Measurements from ENCODE around the gene OR1E2. TPM values are rescaled to one million over a fixed set of nuclear protein-coding genes. Genes with fewer than 3 reads are reported as not detected.
A peak's percentile ranks its signal among the peaks of the same experiment; 100 is the strongest.
"Not testable (repeated sequence)": the region's sequence is repeated elsewhere in the genome, so short reads cannot be mapped to it uniquely, and the experiment has no call there.

The OR1E2 gene
- total RNA-seq, 1 donor from 2014 or later = not detected

- Mint-ChIP-seq H3K27ac (ENCODE audit: unreplicated experiment) (no peak overlapping the region), H3K27me3 (ENCODE audit: unreplicated experiment) (no peaks in the 10 kb centered on the region), H3K9me3 (ENCODE audit: unreplicated experiment) (no peaks in the 10 kb centered on the region), H3K4me3 (ENCODE audit: unreplicated experiment) (no peak overlapping the region), H3K4me1 (ENCODE audit: unreplicated experiment) (no peaks in the 10 kb centered on the region), H3K36me3 (ENCODE audit: low read depth, unreplicated experiment) (no peaks in the 10 kb centered on the region)
- DNase-seq (ENCODE audit: low spot score) = no peak
- TF ChIP-seq CTCF (IDR thresholded peaks at IDR 0.05; ENCODE audit: unreplicated experiment) = no peak
These were observed 14.5 kb upstream of the OR1E2 start for GRCh38 chr17:3448059-3448665.

GRCh38 chr17:3447625-3448024 lies 14.0 kb upstream of the OR1E2 start:
- Mint-ChIP-seq H3K4me3 (ENCODE audit: unreplicated experiment) (no peak overlapping the region), H3K27ac (ENCODE audit: unreplicated experiment) (no peak overlapping the region), H3K4me1 (ENCODE audit: unreplicated experiment) (no peaks in the 10 kb centered on the region), H3K27me3 (ENCODE audit: unreplicated experiment) (no peaks in the 10 kb centered on the region), H3K9me3 (ENCODE audit: unreplicated experiment) (no peaks in the 10 kb centered on the region), H3K36me3 (ENCODE audit: low read depth, unreplicated experiment) (no peaks in the 10 kb centered on the region)
- peak; percentile 12 for DNase-seq (ENCODE audit: low spot score)
- TF ChIP-seq CTCF (IDR thresholded peaks at IDR 0.05; ENCODE audit: unreplicated experiment) = no peak

- H3K9me3 Mint-ChIP-seq (ENCODE audit: unreplicated experiment) = no peaks in the 10 kb centered on the region
- H3K36me3 Mint-ChIP-seq (ENCODE audit: low read depth, unreplicated experiment) = no peaks in the 10 kb centered on the region
- no peak overlapping the region for H3K4me3 Mint-ChIP-seq (ENCODE audit: unreplicated experiment)
- no peak for DNase-seq (ENCODE audit: low spot score)
- no peaks in the 10 kb centered on the region for H3K27me3 Mint-ChIP-seq (ENCODE audit: unreplicated experiment)
- no peak for TF ChIP-seq CTCF (IDR thresholded peaks at IDR 0.05; ENCODE audit: unreplicated experiment)
- H3K27ac Mint-ChIP-seq (ENCODE audit: unreplicated experiment) = no peak overlapping the region
- H3K4me1 Mint-ChIP-seq (ENCODE audit: unreplicated experiment) = no peaks in the 10 kb centered on the region
These were observed 6.8 kb upstream of the OR1E2 start for GRCh38 chr17:3440451-3440850.

- H3K9me3 Mint-ChIP-seq (ENCODE audit: unreplicated experiment) = no peaks in the 10 kb centered on the region
- H3K4me3 Mint-ChIP-seq (ENCODE audit: unreplicated experiment) = no peak overlapping the region
- TF ChIP-seq CTCF (IDR thresholded peaks at IDR 0.05; ENCODE audit: unreplicated experiment) = no peak
- no peaks in the 10 kb centered on the region for H3K36me3 Mint-ChIP-seq (ENCODE audit: low read depth, unreplicated experiment)
- no peaks in the 10 kb centered on the region for H3K4me1 Mint-ChIP-seq (ENCODE audit: unreplicated experiment)
- DNase-seq (ENCODE audit: low spot score) = no peak
- H3K27ac Mint-ChIP-seq (ENCODE audit: unreplicated experiment) = no peak overlapping the region
- no peaks in the 10 kb centered on the region for H3K27me3 Mint-ChIP-seq (ENCODE audit: unreplicated experiment)
These were observed 4.7 kb upstream of the OR1E2 start for GRCh38 chr17:3438368-3438767.

GRCh38 chr17:3433215-3433614 lies 426 bp downstream of the OR1E2 start:
- DNase-seq (ENCODE audit: low spot score) = peak; percentile 25
- not testable (repeated sequence) for H3K4me3 Mint-ChIP-seq (ENCODE audit: unreplicated experiment); H3K27ac Mint-ChIP-seq (ENCODE audit: unreplicated experiment); H3K27me3 Mint-ChIP-seq (ENCODE audit: unreplicated experiment); H3K36me3 Mint-ChIP-seq (ENCODE audit: low read depth, unreplicated experiment); H3K4me1 Mint-ChIP-seq (ENCODE audit: unreplicated experiment); H3K9me3 Mint-ChIP-seq (ENCODE audit: unreplicated experiment)

Measured in endothelial cell (in vitro differentiated cells).